ENCODE measurements around the gene C17orf107.

GRCh38 chr17:4938069-4938491 lies 38.7 kb downstream of the C17orf107 start:
- TF ChIP-seq CTCF (IDR thresholded peaks at IDR 0.05) (no peak), POLR2A (IDR thresholded peaks at IDR 0.05) (no peak)
